COLO829 (cell line): ENCODE data around the gene ITGA5.

Experiments
- DNase-seq: peaks from one replicate; pipeline ENCODE4 v3.0.0; 2012; ENCODE audit warnings: low spot score

ITGA5 gene

GRCh38 chr12:54352891-54353874 is 65.9 kb downstream of the ITGA5 start:
- no peak for DNase-seq

GRCh38 chr12:54352022-54352531 is 67.0 kb downstream of the ITGA5 start:
- DNase-seq, result no peak

- DNase-seq, result no peak
These were observed 67.7 kb downstream of the ITGA5 start for GRCh38 chr12:54351341-54351740.

- DNase-seq, result no peak
These were observed 68.3 kb downstream of the ITGA5 start for GRCh38 chr12:54350743-54351142.

- no peak for DNase-seq
These were observed 69.4 kb downstream of the ITGA5 start for GRCh38 chr12:54349679-54350078.

GRCh38 chr12:54349036-54349435 is 70.0 kb downstream of the ITGA5 start:
- DNase-seq, result no peak
